ENCODE results near the gene CD8B.

CD8B gene

GRCh38 chr2:86825693-86826381 lies 35.8 kb downstream of the CD8B start:
- H3K4me3 Mint-ChIP-seq = peak overlapping the region; percentile 67 to 86
- DNase-seq (peak; percentile 72 to 84 (median 76)), ATAC-seq (replicated peaks) (peak; percentile 88)
- H3K4me1 Mint-ChIP-seq (ENCODE audit: low read depth in 2 of 2) = peaks cover 30 to 67% of the 10 kb centered on the region in 2 donors
- peaks cover 31% of the 10 kb centered on the region for H3K36me3 Mint-ChIP-seq (ENCODE audit: insufficient read depth)
- H3K9me3 Mint-ChIP-seq = no peaks in the 10 kb centered on the region
- H3K27me3 Mint-ChIP-seq = no peaks in the 10 kb centered on the region
- peak overlapping the region; percentile 91 to 100 for H3K27ac Mint-ChIP-seq

GRCh38 chr2:86825036-86825692 lies 36.5 kb downstream of the CD8B start:
- peaks cover 31% of the 10 kb centered on the region for H3K36me3 Mint-ChIP-seq (ENCODE audit: insufficient read depth)
- peak overlapping the region; percentile 67 to 86 for H3K4me3 Mint-ChIP-seq
- ATAC-seq (replicated peaks) (peak; percentile 12), DNase-seq (no peak)
- no peaks in the 10 kb centered on the region for H3K27me3 Mint-ChIP-seq
- peaks cover 30 to 73% of the 10 kb centered on the region in 2 donors for H3K4me1 Mint-ChIP-seq (ENCODE audit: low read depth in 2 of 2)
- H3K27ac Mint-ChIP-seq = peak overlapping the region; percentile 91 to 100
- H3K9me3 Mint-ChIP-seq = no peaks in the 10 kb centered on the region

- peak overlapping the region; percentile 67 to 86 for H3K4me3 Mint-ChIP-seq
Observed at GRCh38 chr2:86822668-86823345, 38.9 kb downstream of the CD8B start.

GRCh38 chr2:86821842-86822241 lies 39.8 kb downstream of the CD8B start:
- H3K36me3 Mint-ChIP-seq (ENCODE audit: insufficient read depth) = peaks cover 30% of the 10 kb centered on the region
- H3K4me1 Mint-ChIP-seq (ENCODE audit: low read depth in 2 of 2) = peaks cover 23 to 72% of the 10 kb centered on the region in 2 donors
- no peak for DNase-seq
- H3K9me3 Mint-ChIP-seq = no peaks in the 10 kb centered on the region
- H3K27me3 Mint-ChIP-seq = no peaks in the 10 kb centered on the region
- peak overlapping the region; percentile 82 to 86 for H3K4me3 Mint-ChIP-seq
- peak overlapping the region; percentile 95 to 100 for H3K27ac Mint-ChIP-seq
- no peak for ATAC-seq (replicated peaks)

More at GRCh38 chr2:86822668-86823345, 38.9 kb downstream of the CD8B start:
- peaks cover 31% of the 10 kb centered on the region for H3K36me3 Mint-ChIP-seq (ENCODE audit: insufficient read depth)
- no peaks in the 10 kb centered on the region for H3K27me3 Mint-ChIP-seq
- H3K9me3 Mint-ChIP-seq = no peaks in the 10 kb centered on the region
- ATAC-seq (replicated peaks) = no peak
- DNase-seq = no peak
- peak overlapping the region in 1 of 2 donors; percentile 100 for H3K27ac Mint-ChIP-seq
- peaks cover 30 to 75% of the 10 kb centered on the region in 2 donors for H3K4me1 Mint-ChIP-seq (ENCODE audit: low read depth in 2 of 2)

GRCh38 chr2:86821306-86821705 lies 40.4 kb downstream of the CD8B start:
- Mint-ChIP-seq H3K4me1 (ENCODE audit: low read depth in 2 of 2) (peaks cover 25 to 73% of the 10 kb centered on the region in 2 donors), H3K4me3 (peak overlapping the region; percentile 82 to 86), H3K27me3 (no peaks in the 10 kb centered on the region), H3K27ac (peak overlapping the region; percentile 95 to 100), H3K9me3 (no peaks in the 10 kb centered on the region), H3K36me3 (ENCODE audit: insufficient read depth) (peaks cover 25% of the 10 kb centered on the region)
- no peak for DNase-seq
- ATAC-seq (replicated peaks) = no peak

- ATAC-seq (replicated peaks) (no peak), DNase-seq (no peak)
- H3K27me3 Mint-ChIP-seq = no peaks in the 10 kb centered on the region
Observed at GRCh38 chr2:86818957-86819356, 42.7 kb downstream of the CD8B start.

GRCh38 chr2:86818114-86818801 lies 43.4 kb downstream of the CD8B start:
- H3K36me3 Mint-ChIP-seq (ENCODE audit: insufficient read depth) = peaks cover 19% of the 10 kb centered on the region
- no peaks in the 10 kb centered on the region for H3K27me3 Mint-ChIP-seq
- H3K27ac Mint-ChIP-seq = peak overlapping the region; percentile 7 to 100
- DNase-seq = no peak
- peak overlapping the region; percentile 3 to 86 for H3K4me3 Mint-ChIP-seq
- ATAC-seq (replicated peaks) = no peak
- peaks cover 26 to 69% of the 10 kb centered on the region in 2 donors for H3K4me1 Mint-ChIP-seq (ENCODE audit: low read depth in 2 of 2)
- no peaks in the 10 kb centered on the region for H3K9me3 Mint-ChIP-seq

More at GRCh38 chr2:86818957-86819356, 42.7 kb downstream of the CD8B start:
- H3K4me1 Mint-ChIP-seq (ENCODE audit: low read depth in 2 of 2) = peaks cover 28 to 68% of the 10 kb centered on the region in 2 donors
- H3K27ac Mint-ChIP-seq = peak overlapping the region; percentile 7 to 100
- H3K4me3 Mint-ChIP-seq = peak overlapping the region; percentile 3 to 86
- peaks cover 19% of the 10 kb centered on the region for H3K36me3 Mint-ChIP-seq (ENCODE audit: insufficient read depth)
- H3K9me3 Mint-ChIP-seq = no peaks in the 10 kb centered on the region

GRCh38 chr2:86815611-86816010 lies 46.1 kb downstream of the CD8B start:
- no peaks in the 10 kb centered on the region for H3K9me3 Mint-ChIP-seq
- H3K4me3 Mint-ChIP-seq = peak overlapping the region; percentile 51 to 92
- peak overlapping the region; percentile 85 to 92 for H3K27ac Mint-ChIP-seq
- H3K27me3 Mint-ChIP-seq = no peaks in the 10 kb centered on the region
- peaks cover 34 to 70% of the 10 kb centered on the region in 2 donors for H3K4me1 Mint-ChIP-seq (ENCODE audit: low read depth in 2 of 2)
- ATAC-seq (replicated peaks) (peak; percentile 77), DNase-seq (no peak)
- H3K36me3 Mint-ChIP-seq (ENCODE audit: insufficient read depth) = peaks cover 22% of the 10 kb centered on the region

GRCh38 chr2:86809481-86810121 lies 52.1 kb downstream of the CD8B start:
- Mint-ChIP-seq H3K27me3 (no peaks in the 10 kb centered on the region), H3K36me3 (ENCODE audit: insufficient read depth) (peaks cover 44% of the 10 kb centered on the region), H3K27ac (peak overlapping the region; percentile 83 to 94), H3K9me3 (no peaks in the 10 kb centered on the region), H3K4me1 (ENCODE audit: low read depth in 2 of 2) (peaks cover 40 to 66% of the 10 kb centered on the region in 2 donors), H3K4me3 (peak overlapping the region; percentile 78 to 92)
- ATAC-seq (replicated peaks) = no peak
- DNase-seq = no peak

- DNase-seq (peak; percentile 95 to 98 (median 95)), ATAC-seq (replicated peaks) (peak; percentile 77)
- Mint-ChIP-seq H3K27me3 (no peaks in the 10 kb centered on the region), H3K27ac (peak overlapping the region; percentile 83 to 94), H3K9me3 (no peaks in the 10 kb centered on the region), H3K36me3 (ENCODE audit: insufficient read depth) (peaks cover 41% of the 10 kb centered on the region), H3K4me3 (peak overlapping the region; percentile 78 to 92), H3K4me1 (ENCODE audit: low read depth in 2 of 2) (peaks cover 39 to 66% of the 10 kb centered on the region in 2 donors)
Observed at GRCh38 chr2:86808315-86809161, 53.1 kb downstream of the CD8B start.

- no peaks in the 10 kb centered on the region for H3K9me3 Mint-ChIP-seq
- peak overlapping the region; percentile 78 to 92 for H3K4me3 Mint-ChIP-seq
- peak overlapping the region; percentile 83 to 94 for H3K27ac Mint-ChIP-seq
- H3K27me3 Mint-ChIP-seq = no peaks in the 10 kb centered on the region
- H3K36me3 Mint-ChIP-seq (ENCODE audit: insufficient read depth) = peaks cover 41% of the 10 kb centered on the region
- H3K4me1 Mint-ChIP-seq (ENCODE audit: low read depth in 2 of 2) = peaks cover 36 to 58% of the 10 kb centered on the region in 2 donors
- ATAC-seq (replicated peaks) (peak; percentile 57), DNase-seq (peak; percentile 64 to 70 (median 68))
Observed at GRCh38 chr2:86807468-86808275, 54.0 kb downstream of the CD8B start.
